ENCODE data around the gene TRANK1.

TRANK1 gene

GRCh38 chr3:36864180-36865053 is 80.4 kb downstream of the TRANK1 start:
- no peaks in the 10 kb centered on the region for H3K4me1 ChIP-seq (ENCODE audit: control insufficient read depth in 1 of 2, insufficient read depth in 2 of 2, low read length in 2 of 2)
- no peaks in the 10 kb centered on the region for H3K9me3 ChIP-seq (ENCODE audit: control insufficient read depth in 1 of 2, low read length in 2 of 2)
- no peaks in the 10 kb centered on the region for H3K27me3 ChIP-seq (ENCODE audit: low read depth, low read length)
- no peak overlapping the region for H3K4me3 ChIP-seq (ENCODE audit: low read depth in 1 of 2, low read length in 2 of 2)
- H3K36me3 ChIP-seq (ENCODE audit: control insufficient read depth in 1 of 2, insufficient read depth in 2 of 2, low read length in 2 of 2): peaks cover 13 to 21% of the 10 kb centered on the region in 2 donors
- H3K27ac ChIP-seq (ENCODE audit: low read length): no peak overlapping the region

- Histone ChIP-seq H3K4me3 (ENCODE audit: low read depth in 1 of 2, low read length in 2 of 2) (no peak overlapping the region), H3K27me3 (ENCODE audit: low read depth, low read length) (no peaks in the 10 kb centered on the region), H3K4me1 (ENCODE audit: control insufficient read depth in 1 of 2, insufficient read depth in 2 of 2, low read length in 2 of 2) (no peaks in the 10 kb centered on the region), H3K9me3 (ENCODE audit: control insufficient read depth in 1 of 2, low read length in 2 of 2) (no peaks in the 10 kb centered on the region), H3K36me3 (ENCODE audit: control insufficient read depth in 1 of 2, insufficient read depth in 2 of 2, low read length in 2 of 2) (peaks cover 29 to 39% of the 10 kb centered on the region in 2 donors), H3K27ac (ENCODE audit: low read length) (no peak overlapping the region)
These were observed 82.6 kb downstream of the TRANK1 start for GRCh38 chr3:36862076-36862755.

- Histone ChIP-seq H3K9me3 (ENCODE audit: control insufficient read depth in 1 of 2, low read length in 2 of 2) (no peaks in the 10 kb centered on the region), H3K36me3 (ENCODE audit: control insufficient read depth in 1 of 2, insufficient read depth in 2 of 2, low read length in 2 of 2) (peaks cover 38 to 54% of the 10 kb centered on the region in 2 donors), H3K27ac (ENCODE audit: low read length) (no peak overlapping the region), H3K4me3 (ENCODE audit: low read depth in 1 of 2, low read length in 2 of 2) (no peak overlapping the region), H3K27me3 (ENCODE audit: low read depth, low read length) (no peaks in the 10 kb centered on the region), H3K4me1 (ENCODE audit: control insufficient read depth in 1 of 2, insufficient read depth in 2 of 2, low read length in 2 of 2) (no peaks in the 10 kb centered on the region)
These were observed 85.4 kb downstream of the TRANK1 start for GRCh38 chr3:36859494-36859893.

- H3K4me3 ChIP-seq (ENCODE audit: low read depth in 1 of 2, low read length in 2 of 2): no peak overlapping the region
- no peaks in the 10 kb centered on the region for H3K27me3 ChIP-seq (ENCODE audit: low read depth, low read length)
- no peaks in the 10 kb centered on the region for H3K9me3 ChIP-seq (ENCODE audit: control insufficient read depth in 1 of 2, low read length in 2 of 2)
- no peaks in the 10 kb centered on the region for H3K4me1 ChIP-seq (ENCODE audit: control insufficient read depth in 1 of 2, insufficient read depth in 2 of 2, low read length in 2 of 2)
- no peak overlapping the region for H3K27ac ChIP-seq (ENCODE audit: low read length)
- peaks cover 25 to 26% of the 10 kb centered on the region in 2 donors for H3K36me3 ChIP-seq (ENCODE audit: control insufficient read depth in 1 of 2, insufficient read depth in 2 of 2, low read length in 2 of 2)
These were observed 92.8 kb downstream of the TRANK1 start for GRCh38 chr3:36852071-36852470.

- no peak overlapping the region for H3K27ac ChIP-seq (ENCODE audit: low read length)
- H3K36me3 ChIP-seq (ENCODE audit: control insufficient read depth in 1 of 2, insufficient read depth in 2 of 2, low read length in 2 of 2): peaks cover 29 to 31% of the 10 kb centered on the region in 2 donors
- H3K9me3 ChIP-seq (ENCODE audit: control insufficient read depth in 1 of 2, low read length in 2 of 2): no peaks in the 10 kb centered on the region
- H3K4me3 ChIP-seq (ENCODE audit: low read depth in 1 of 2, low read length in 2 of 2): no peak overlapping the region
- H3K4me1 ChIP-seq (ENCODE audit: control insufficient read depth in 1 of 2, insufficient read depth in 2 of 2, low read length in 2 of 2): no peaks in the 10 kb centered on the region
- H3K27me3 ChIP-seq (ENCODE audit: low read depth, low read length): no peaks in the 10 kb centered on the region
These were observed 94.1 kb downstream of the TRANK1 start for GRCh38 chr3:36850743-36851142.

GRCh38 chr3:36846406-36846805 is 98.4 kb downstream of the TRANK1 start:
- Histone ChIP-seq H3K4me1 (ENCODE audit: control insufficient read depth in 1 of 2, insufficient read depth in 2 of 2, low read length in 2 of 2) (no peaks in the 10 kb centered on the region), H3K36me3 (ENCODE audit: control insufficient read depth in 1 of 2, insufficient read depth in 2 of 2, low read length in 2 of 2) (peaks cover 42 to 46% of the 10 kb centered on the region in 2 donors), H3K27me3 (ENCODE audit: low read depth, low read length) (no peaks in the 10 kb centered on the region), H3K27ac (ENCODE audit: low read length) (no peak overlapping the region), H3K4me3 (ENCODE audit: low read depth in 1 of 2, low read length in 2 of 2) (no peak overlapping the region), H3K9me3 (ENCODE audit: control insufficient read depth in 1 of 2, low read length in 2 of 2) (peaks cover 3 to 4% of the 10 kb centered on the region in 2 donors)

- Histone ChIP-seq H3K36me3 (ENCODE audit: control insufficient read depth in 1 of 2, insufficient read depth in 2 of 2, low read length in 2 of 2) (peaks cover 41 to 49% of the 10 kb centered on the region in 2 donors), H3K27ac (ENCODE audit: low read length) (no peak overlapping the region), H3K27me3 (ENCODE audit: low read depth, low read length) (no peaks in the 10 kb centered on the region), H3K4me1 (ENCODE audit: control insufficient read depth in 1 of 2, insufficient read depth in 2 of 2, low read length in 2 of 2) (no peaks in the 10 kb centered on the region), H3K4me3 (ENCODE audit: low read depth in 1 of 2, low read length in 2 of 2) (no peak overlapping the region), H3K9me3 (ENCODE audit: control insufficient read depth in 1 of 2, low read length in 2 of 2) (peaks cover 4 to 5% of the 10 kb centered on the region in 2 donors)
These were observed 101.5 kb downstream of the TRANK1 start for GRCh38 chr3:36843065-36844051.

GRCh38 chr3:36842275-36842674 is 102.6 kb downstream of the TRANK1 start:
- Histone ChIP-seq H3K27ac (ENCODE audit: low read length) (no peak overlapping the region), H3K4me3 (ENCODE audit: low read depth in 1 of 2, low read length in 2 of 2) (no peak overlapping the region), H3K27me3 (ENCODE audit: low read depth, low read length) (no peaks in the 10 kb centered on the region), H3K9me3 (ENCODE audit: control insufficient read depth in 1 of 2, low read length in 2 of 2) (peaks cover 4 to 5% of the 10 kb centered on the region in 2 donors), H3K4me1 (ENCODE audit: control insufficient read depth in 1 of 2, insufficient read depth in 2 of 2, low read length in 2 of 2) (no peaks in the 10 kb centered on the region), H3K36me3 (ENCODE audit: control insufficient read depth in 1 of 2, insufficient read depth in 2 of 2, low read length in 2 of 2) (peaks cover 41 to 55% of the 10 kb centered on the region in 2 donors)

- Histone ChIP-seq H3K4me1 (ENCODE audit: control insufficient read depth in 1 of 2, insufficient read depth in 2 of 2, low read length in 2 of 2) (no peaks in the 10 kb centered on the region), H3K27me3 (ENCODE audit: low read depth, low read length) (no peaks in the 10 kb centered on the region), H3K36me3 (ENCODE audit: control insufficient read depth in 1 of 2, insufficient read depth in 2 of 2, low read length in 2 of 2) (peaks cover 25 to 53% of the 10 kb centered on the region in 2 donors), H3K4me3 (ENCODE audit: low read depth in 1 of 2, low read length in 2 of 2) (no peak overlapping the region), H3K9me3 (ENCODE audit: control insufficient read depth in 1 of 2, low read length in 2 of 2) (peaks cover 4 to 5% of the 10 kb centered on the region in 2 donors), H3K27ac (ENCODE audit: low read length) (no peak overlapping the region)
These were observed 104.4 kb downstream of the TRANK1 start for GRCh38 chr3:36840453-36840921.

GRCh38 chr3:36837089-36837488 is 107.8 kb downstream of the TRANK1 start:
- H3K27ac ChIP-seq (ENCODE audit: low read length): no peak overlapping the region
- H3K9me3 ChIP-seq (ENCODE audit: control insufficient read depth in 1 of 2, low read length in 2 of 2): peaks cover 4 to 5% of the 10 kb centered on the region in 2 donors
- H3K36me3 ChIP-seq (ENCODE audit: control insufficient read depth in 1 of 2, insufficient read depth in 2 of 2, low read length in 2 of 2): peaks cover 33 to 70% of the 10 kb centered on the region in 2 donors
- no peaks in the 10 kb centered on the region for H3K27me3 ChIP-seq (ENCODE audit: low read depth, low read length)
- H3K4me1 ChIP-seq (ENCODE audit: control insufficient read depth in 1 of 2, insufficient read depth in 2 of 2, low read length in 2 of 2): no peaks in the 10 kb centered on the region
- no peak overlapping the region for H3K4me3 ChIP-seq (ENCODE audit: low read depth in 1 of 2, low read length in 2 of 2)

Measured in muscle layer of duodenum (tissue), 2 donors.